Common myeloid progenitor, CD34-positive (primary cell): ENCODE results near the gene OR13C8. TPM values are rescaled to one million over a fixed set of nuclear protein-coding genes. Genes with fewer than 3 reads are reported as not detected.
"Not testable (repeated sequence)": the region's sequence is repeated elsewhere in the genome, so short reads cannot be mapped to it uniquely, and the experiment has no call there.

Experiments used
- CTCF ChIA-PET: fragments of 350-600 bp; sonication (Branson Sonifier 250); formaldehyde crosslinking; loops from one replicate; lab custom pipeline; 2021; ENCODE audit warnings: antibody characterized with exemption; lab: Charles Lee
- POLR2A ChIA-PET: fragments of 350-600 bp; sonication (Branson Sonifier 250); formaldehyde crosslinking; loops from one replicate; lab custom pipeline; 2021; ENCODE audit warnings: antibody characterized with exemption; lab: Charles Lee
- DNase-seq, 3 donors: peaks; one replicate each; pipeline versions ENCODE4 v3.0.0 to v3.0.0-alpha.2; 2013
- H3K27ac ChIP-seq, 2 experiments: 1 replicate in 1 of 2; 2 replicates in 1 of 2; pipeline ENCODE4 v1.7.0; 2013; ENCODE audit warnings: inconsistent platforms in 2 of 2, low read length in 2 of 2, mild to moderate bottlenecking in 2 of 2, low read depth in 1 of 2, moderate library complexity in 1 of 2; ENCODE audit not compliant: severe bottlenecking in 2 of 2, insufficient read depth in 1 of 2, poor library complexity in 1 of 2
- H3K27me3 ChIP-seq, 5 experiments: replicated peaks in 2 of 5; 1 replicate in 3 of 5; 2 replicates in 2 of 5; pipeline versions ENCODE4 v1.6.1 to v1.7.0; 2013; ENCODE audit warnings: low read length in 4 of 5, mild to moderate bottlenecking in 2 of 5, moderate library complexity in 2 of 5, inconsistent platforms in 1 of 5; ENCODE audit not compliant: insufficient read depth in 5 of 5, control insufficient read depth in 4 of 5
- H3K36me3 ChIP-seq, 4 experiments: 1 replicate in 2 of 4; 2 replicates in 2 of 4; pipeline versions ENCODE4 v1.6.1 to v1.7.0; 2013; ENCODE audit warnings: low read length in 3 of 4, control low read depth in 1 of 4, mild to moderate bottlenecking in 1 of 4; ENCODE audit not compliant: control insufficient read depth in 4 of 4, insufficient read depth in 4 of 4
- H3K4me1 ChIP-seq, 4 experiments: 1 replicate in 3 of 4; 2 replicates in 1 of 4; pipeline versions ENCODE4 v1.6.1 to v1.7.1; 2013; ENCODE audit warnings: low read length in 3 of 4, mild to moderate bottlenecking in 3 of 4, control low read depth in 1 of 4, inconsistent platforms in 1 of 4, moderate library complexity in 1 of 4; ENCODE audit not compliant: control insufficient read depth in 4 of 4, insufficient read depth in 4 of 4; ENCODE audit errors: control extremely low read depth in 1 of 4
- H3K4me3 ChIP-seq, 7 experiments: 1 replicate in 4 of 7; 2 replicates in 3 of 7; pipeline versions ENCODE4 v1.5.1 to v1.7.0; 2013; ENCODE audit warnings: mild to moderate bottlenecking in 7 of 7, low read length in 6 of 7, moderate library complexity in 6 of 7, inconsistent platforms in 2 of 7, low read depth in 2 of 7, control low read depth in 1 of 7; ENCODE audit not compliant: insufficient read depth in 4 of 7, control insufficient read depth in 1 of 7; ENCODE audit errors: extremely low read depth in 1 of 7
- H3K9me3 ChIP-seq, 5 experiments: 1 replicate in 4 of 5; 2 replicates in 1 of 5; pipeline versions ENCODE4 v1.6.1 to v1.7.1; 2013; ENCODE audit warnings: low read length in 4 of 5, mild to moderate bottlenecking in 2 of 5, inconsistent platforms in 1 of 5, low read depth in 1 of 5, moderate library complexity in 1 of 5; ENCODE audit not compliant: control insufficient read depth in 4 of 5, insufficient read depth in 2 of 5; ENCODE audit errors: control extremely low read depth in 1 of 5
- WGBS: methylation state at CpG from one replicate; pipeline ENCODE4 v1.1.5; 2013; ENCODE audit not compliant: insufficient coverage; 5-methylcytosine and 5-hydroxymethylcytosine counted together
- polyA plus RNA-seq: library from polyadenylated mRNA; unstranded; fragments of 120-200 nt; gene quantifications from one replicate; pipeline ENCODE4 v1.2.1, GENCODE V29; 2013

OR13C8 gene
- polyA plus RNA-seq = not detected

GRCh38 chr9:104568868-104569267 is at the start of gene OR13C8:
Gene OR13C8, plus strand, starts transcription at chr9:104569168. Its CDS starts 0 bp downstream, at chr9:104569168.
- H3K27ac ChIP-seq = no peak within 1 kb of the TSS
- no peak for DNase-seq
- H3K27me3 ChIP-seq = no peaks in the 10 kb centered on the region
- H3K9me3 ChIP-seq = peaks cover 0 to 9% (median 2%) of the 10 kb centered on the region in 5 experiments
- WGBS = 100% methylated on average over 1 of the region's 4 CpGs
- ChIA-PET POLR2A (no interaction called here), CTCF (no interaction called here)
- H3K4me1 ChIP-seq = no peaks in the 10 kb centered on the region
- H3K4me3 ChIP-seq = no peak within 1 kb of the TSS
- H3K36me3 ChIP-seq = no peaks in the 10 kb centered on the region

DNA sequence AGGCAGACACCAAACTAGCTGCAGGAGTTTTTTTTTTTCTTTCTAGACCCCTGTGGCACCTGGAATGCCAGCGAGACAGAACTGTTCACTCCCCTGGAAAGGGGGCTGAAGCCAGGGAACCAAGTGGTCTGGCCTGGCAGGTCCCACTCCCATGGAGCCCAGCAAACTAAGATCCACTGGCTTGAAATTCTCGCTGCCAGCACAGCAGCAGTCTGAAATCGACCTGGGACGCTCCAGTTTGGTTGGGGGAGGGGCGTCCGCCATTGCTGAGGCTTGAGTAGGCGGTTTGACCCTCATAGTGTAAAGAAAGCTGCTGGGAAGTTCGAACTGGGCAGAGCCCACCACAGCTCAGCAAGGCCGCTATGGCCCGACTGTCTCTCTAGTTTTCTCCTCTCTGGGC is 48.7 kb upstream of the OR13C8 start:
- H3K27me3 ChIP-seq, DNase-seq, H3K36me3 ChIP-seq, POLR2A ChIA-PET, H3K27ac ChIP-seq, H3K4me3 ChIP-seq, CTCF ChIA-PET, H3K9me3 ChIP-seq, H3K4me1 ChIP-seq: not testable (repeated sequence)
- 93% methylated on average over 7 of the region's 10 CpGs for WGBS

DNA sequence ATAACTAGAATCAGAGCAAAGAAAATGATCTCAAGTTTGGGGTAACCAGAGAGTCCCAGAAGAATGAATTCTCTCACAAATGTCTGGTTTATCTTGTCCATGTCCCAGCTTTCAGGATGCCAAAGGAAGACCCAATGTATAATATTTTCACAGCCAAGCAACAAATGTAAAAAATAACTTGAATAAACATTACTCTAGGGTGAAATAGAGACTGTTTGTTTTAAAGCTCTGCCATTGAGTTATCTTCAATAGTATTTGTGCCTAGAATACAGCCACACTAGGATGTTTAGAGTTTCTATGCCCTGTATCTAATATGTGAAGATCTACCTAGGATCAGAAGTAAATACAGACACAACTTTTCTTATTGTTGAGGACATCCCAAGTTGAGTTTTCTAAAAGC is 41.9 kb upstream of the OR13C8 start, which contains the start of gene OR13C4:
TSS of gene OR13C4 (minus strand) at position 101 of the 400 bp plus-strand sequence. CDS start at position 101, 0 bp downstream.
- H3K9me3 ChIP-seq = peaks cover 0 to 2% (median 0%) of the 10 kb centered on the region in 5 experiments
- CTCF ChIA-PET = no interaction called here
- no peaks in the 10 kb centered on the region for H3K4me1 ChIP-seq
- no peak within 1 kb of the TSS for H3K27ac ChIP-seq
- H3K27me3 ChIP-seq = no peaks in the 10 kb centered on the region
- no peak within 1 kb of the TSS for H3K4me3 ChIP-seq
- H3K36me3 ChIP-seq = no peaks in the 10 kb centered on the region
- DNase-seq = no peak
- POLR2A ChIA-PET = no interaction called here

- no peaks in the 10 kb centered on the region for H3K36me3 ChIP-seq
- no peaks in the 10 kb centered on the region for H3K9me3 ChIP-seq
- no peak within 1 kb of the TSS for H3K27ac ChIP-seq
- no peak for DNase-seq
- no peaks in the 10 kb centered on the region for H3K27me3 ChIP-seq
- ChIA-PET POLR2A (no interaction called here), CTCF (no interaction called here)
- H3K4me3 ChIP-seq = no peak within 1 kb of the TSS
- no peaks in the 10 kb centered on the region for H3K4me1 ChIP-seq
- WGBS = 100% methylated on average over 4 of the region's 5 CpGs
These were observed 32.2 kb upstream of the OR13C8 start, which contains the start of gene OR13C3 for GRCh38 chr9:104536756-104537155. Gene OR13C3, minus strand, starts transcription at chr9:104536856. Its CDS starts 133 bp downstream, at chr9:104536723.

GRCh38 chr9:104539275-104539674 is 29.7 kb upstream of the OR13C8 start:
- H3K27ac ChIP-seq = no peak overlapping the region
- DNase-seq = no peak
- no peaks in the 10 kb centered on the region for H3K4me1 ChIP-seq
- no peak overlapping the region for H3K4me3 ChIP-seq
- ChIA-PET POLR2A (no interaction called here), CTCF (no interaction called here)
- no peaks in the 10 kb centered on the region for H3K36me3 ChIP-seq
- H3K9me3 ChIP-seq = no peaks in the 10 kb centered on the region
- H3K27me3 ChIP-seq = no peaks in the 10 kb centered on the region
- 73% methylated on average over 1 of the region's 1 CpG for WGBS

- H3K36me3 ChIP-seq = no peaks in the 10 kb centered on the region
- no peaks in the 10 kb centered on the region for H3K9me3 ChIP-seq
- H3K4me1 ChIP-seq = no peaks in the 10 kb centered on the region
- no peak overlapping the region for H3K27ac ChIP-seq
- CTCF ChIA-PET = no interaction called here
- H3K4me3 ChIP-seq = no peak overlapping the region
- H3K27me3 ChIP-seq = no peaks in the 10 kb centered on the region
- POLR2A ChIA-PET = no interaction called here
- no peak for DNase-seq
- WGBS = 100% methylated on average over 1 of the region's 4 CpGs
These were observed 24.3 kb upstream of the OR13C8 start for GRCh38 chr9:104544644-104545043.

DNA sequence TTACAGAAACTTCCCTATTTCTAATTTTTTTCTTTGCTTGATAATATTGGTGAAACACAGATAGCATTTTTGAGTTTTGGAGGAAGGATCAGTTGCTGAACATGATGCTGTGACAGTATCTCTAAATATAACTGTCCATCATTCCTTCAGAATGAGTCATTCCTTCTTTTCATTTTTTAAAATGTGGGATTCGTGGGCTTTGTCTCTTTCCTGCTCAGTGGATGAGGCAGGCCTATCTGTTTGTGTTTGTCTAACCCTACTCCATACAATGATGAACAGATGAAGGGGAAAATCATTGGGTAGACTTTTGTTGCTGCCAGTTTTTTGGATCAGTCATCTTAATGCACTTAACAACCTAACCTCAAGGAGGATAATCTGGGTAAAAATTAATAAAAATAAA is 15.7 kb upstream of the OR13C8 start:
- Histone ChIP-seq H3K27me3 (no peaks in the 10 kb centered on the region), H3K4me1 (no peaks in the 10 kb centered on the region), H3K9me3 (peaks cover 0 to 2% (median 0%) of the 10 kb centered on the region in 5 experiments), H3K4me3 (no peak overlapping the region), H3K27ac (no peak overlapping the region), H3K36me3 (no peaks in the 10 kb centered on the region)
- ChIA-PET POLR2A (no interaction called here), CTCF (no interaction called here)
- no CpG with 5 or more reads among the region's 1 CpG for WGBS
- no peak for DNase-seq
